GM18873 (cell line): ENCODE data around the gene CAVIN1.
"Not testable (repeated sequence)": the region's sequence is repeated elsewhere in the genome, so short reads cannot be mapped to it uniquely, and the experiment has no call there.

Source experiments
- ATAC-seq: cut with Tn5 transposase; IDR thresholded peaks from one replicate; pipeline ENCODE4 v1.9.1; 2021; ENCODE audit warnings: mild to moderate bottlenecking, moderate library complexity, moderate number of reproducible peaks; ENCODE audit not compliant: unreplicated experiment, low FRiP score

CAVIN1 gene

GRCh38 chr17:42406615-42407288 lies 16.3 kb downstream of the CAVIN1 start:
- ATAC-seq = no peak

GRCh38 chr17:42405963-42406495 lies 17.0 kb downstream of the CAVIN1 start:
- ATAC-seq = no peak

GRCh38 chr17:42405076-42405475 lies 18.0 kb downstream of the CAVIN1 start:
- ATAC-seq = no peak

GRCh38 chr17:42404326-42405055 lies 18.6 kb downstream of the CAVIN1 start:
- ATAC-seq = no peak

GRCh38 chr17:42403150-42403549 lies 19.9 kb downstream of the CAVIN1 start:
- ATAC-seq = no peak

- ATAC-seq = no peak
Measured at GRCh38 chr17:42402117-42402516, 20.9 kb downstream of the CAVIN1 start.

GRCh38 chr17:42400844-42401375 lies 22.1 kb downstream of the CAVIN1 start:
- not testable (repeated sequence) for ATAC-seq

GRCh38 chr17:42399948-42400843 lies 22.9 kb downstream of the CAVIN1 start:
- no peak for ATAC-seq

- ATAC-seq = no peak
Measured at GRCh38 chr17:42399121-42399520, 23.9 kb downstream of the CAVIN1 start.

GRCh38 chr17:42395601-42396000 lies 27.5 kb downstream of the CAVIN1 start:
- not testable (repeated sequence) for ATAC-seq

- no peak for ATAC-seq
Measured at GRCh38 chr17:42394838-42395237, 28.2 kb downstream of the CAVIN1 start.

GRCh38 chr17:42392692-42393415 lies 30.2 kb downstream of the CAVIN1 start:
- no peak for ATAC-seq

GRCh38 chr17:42391439-42391838 lies 31.6 kb downstream of the CAVIN1 start:
- not testable (repeated sequence) for ATAC-seq

- no peak for ATAC-seq
Measured at GRCh38 chr17:42389899-42390298, 33.2 kb downstream of the CAVIN1 start.

GRCh38 chr17:42389135-42389417 lies 34.0 kb downstream of the CAVIN1 start:
- no peak for ATAC-seq

- peak; percentile 88 for ATAC-seq
Measured at GRCh38 chr17:42388381-42389134, 34.5 kb downstream of the CAVIN1 start, which contains the start of gene STAT3. TSS of gene STAT3 (minus strand) at chr17:42388442. CDS start at chr17:42348516, 39,926 bp downstream.

- peak; percentile 1 for ATAC-seq
Measured at GRCh38 chr17:42387661-42388380, 35.2 kb downstream of the CAVIN1 start.

- ATAC-seq = no peak
Measured at GRCh38 chr17:42386777-42387657, 36.0 kb downstream of the CAVIN1 start.
